Progenitor cell of endocrine pancreas (in vitro differentiated cells): ENCODE results near the gene HAVCR2. TPM values are rescaled to one million over a fixed set of nuclear protein-coding genes. Genes with fewer than 3 reads are reported as not detected.

Experiments used
- DNase-seq: peaks from one replicate; pipeline ENCODE4 v3.0.0; 2021; ENCODE audit warnings: low spot score; ENCODE audit not compliant: unreplicated experiment
- H3K27ac Mint-ChIP-seq: 2 replicates; pipeline ENCODE4 v1.8.0; 2021; ENCODE audit warnings: mild to moderate bottlenecking, moderate library complexity, mixed read lengths
- H3K27me3 Mint-ChIP-seq: 2 replicates; pipeline ENCODE4 v1.8.0; 2021; ENCODE audit warnings: mixed read lengths
- H3K36me3 Mint-ChIP-seq: 2 replicates; pipeline ENCODE4 v1.8.0; 2022; ENCODE audit warnings: mixed read lengths; ENCODE audit not compliant: insufficient read depth
- H3K4me1 Mint-ChIP-seq: 2 replicates; pipeline ENCODE4 v1.8.0; 2021; ENCODE audit warnings: low read depth, mixed read lengths
- H3K4me3 Mint-ChIP-seq: 2 replicates; pipeline ENCODE4 v1.8.0; 2021; ENCODE audit warnings: low read depth, mild to moderate bottlenecking, moderate library complexity, mixed read lengths
- H3K9me3 Mint-ChIP-seq: 2 replicates; pipeline ENCODE4 v1.8.0; 2021; ENCODE audit warnings: low read depth, mixed read lengths
- CTCF ChIP-seq: fragments of 200-600 bp; sonication (generic); IDR thresholded peaks from one replicate; pipeline ENCODE4 v1.5.0; 2021; ENCODE audit warnings: antibody characterized with exemption, mild to moderate bottlenecking; ENCODE audit not compliant: unreplicated experiment
- total RNA-seq: library from RNA; stranded (reverse); gene quantifications from 2 replicates; pipeline ENCODE4 v1.2.1, GENCODE V29; 2021

HAVCR2 gene
- total RNA-seq, 1 donor from 2014 or later, result 0.17 TPM

- Mint-ChIP-seq H3K4me1 (peaks cover 3% of the 10 kb centered on the region), H3K4me3 (no peak overlapping the region), H3K27ac (no peak overlapping the region), H3K27me3 (no peaks in the 10 kb centered on the region), H3K9me3 (no peaks in the 10 kb centered on the region), H3K36me3 (no peaks in the 10 kb centered on the region)
- TF ChIP-seq CTCF, result no peak
- no peak for DNase-seq
Observed at GRCh38 chr5:157088342-157088990, 20.4 kb downstream of the HAVCR2 start.

GRCh38 chr5:157086751-157087359 lies 22.0 kb downstream of the HAVCR2 start:
- Mint-ChIP-seq H3K27me3 (no peaks in the 10 kb centered on the region), H3K4me1 (peaks cover 3% of the 10 kb centered on the region), H3K27ac (no peak overlapping the region), H3K36me3 (no peaks in the 10 kb centered on the region), H3K9me3 (no peaks in the 10 kb centered on the region), H3K4me3 (no peak overlapping the region)
- no peak for DNase-seq
- TF ChIP-seq CTCF, result no peak

GRCh38 chr5:157085930-157086329 lies 22.9 kb downstream of the HAVCR2 start:
- DNase-seq, result no peak
- Mint-ChIP-seq H3K4me3 (no peak overlapping the region), H3K27ac (no peak overlapping the region), H3K27me3 (no peaks in the 10 kb centered on the region), H3K9me3 (no peaks in the 10 kb centered on the region), H3K4me1 (no peaks in the 10 kb centered on the region), H3K36me3 (no peaks in the 10 kb centered on the region)
- TF ChIP-seq CTCF, result no peak

GRCh38 chr5:157080286-157080685 lies 28.6 kb downstream of the HAVCR2 start:
- DNase-seq, result no peak
- H3K4me1 Mint-ChIP-seq, result no peaks in the 10 kb centered on the region
- H3K36me3 Mint-ChIP-seq, result no peaks in the 10 kb centered on the region
- no peak for TF ChIP-seq CTCF
- no peaks in the 10 kb centered on the region for H3K27me3 Mint-ChIP-seq
- H3K27ac Mint-ChIP-seq, result no peak overlapping the region
- H3K9me3 Mint-ChIP-seq, result no peaks in the 10 kb centered on the region
- H3K4me3 Mint-ChIP-seq, result no peak overlapping the region

GRCh38 chr5:157076558-157076957 lies 32.3 kb downstream of the HAVCR2 start:
- Mint-ChIP-seq H3K9me3 (no peaks in the 10 kb centered on the region), H3K36me3 (no peaks in the 10 kb centered on the region), H3K27me3 (no peaks in the 10 kb centered on the region), H3K27ac (no peak overlapping the region), H3K4me3 (no peak overlapping the region), H3K4me1 (no peaks in the 10 kb centered on the region)
- TF ChIP-seq CTCF, result no peak
- DNase-seq, result no peak
